Ovary (tissue), 3 donors: ENCODE data around the gene KLK6.
"Not testable (repeated sequence)": the region's sequence is repeated elsewhere in the genome, so short reads cannot be mapped to it uniquely, and the experiment has no call there.

Experiments
- CTCF ChIP-seq, 3 donors: fragments of 450-650 bp in 2 of 3; fragments of 200-600 bp in 1 of 3; IDR thresholded peaks; one replicate each; pipeline versions ENCODE4 v1.5.1 to v1.8.0; 2016 to 2022; ENCODE audit warnings: antibody characterized with exemption in 3 of 3, mild to moderate bottlenecking in 1 of 3
- POLR2A ChIP-seq: fragments of 450-650 bp; IDR thresholded peaks from one replicate; pipeline ENCODE4 v1.6.1; 2017; ENCODE audit warnings: antibody characterized with exemption, mild to moderate bottlenecking, moderate library complexity
- donor health status: DM: no; HTN: no; CAD: no.

GRCh38 chr19:50984416-50984815, 15.0 kb upstream of the KLK6 start:
- not testable (repeated sequence) for TF ChIP-seq POLR2A; CTCF (IDR thresholded peaks at IDR 0.05)
